NK-92 treated with Interleukin-12 subunit alpha and Interleukin-12 subunit beta, amount 100 ng/mL, for 24 hours (cell line): ENCODE results near the gene STMN1.
A peak's percentile ranks its signal among the peaks of the same experiment; 100 is the strongest.
"Not testable (repeated sequence)": the region's sequence is repeated elsewhere in the genome, so short reads cannot be mapped to it uniquely, and the experiment has no call there.

ENCODE experiments used
- DNase-seq: peaks from one replicate; lab custom pipeline; 2025; lab: John Stamatoyannopoulos, UW

Gene STMN1

GRCh38 chr1:25905680-25906643 lies at the start of gene STMN1:
Gene STMN1, minus strand, starts transcription at chr1:25906419. Its CDS starts 1,743 bp downstream, at chr1:25904676.
- peak; percentile 89 for DNase-seq

- DNase-seq: no peak
Measured at GRCh38 chr1:25955553-25955952, 49.3 kb upstream of the STMN1 start.

- no peak for DNase-seq
Measured at GRCh38 chr1:25954282-25954938, 48.2 kb upstream of the STMN1 start.

GRCh38 chr1:25952841-25953401 lies 46.7 kb upstream of the STMN1 start:
- DNase-seq: no peak

GRCh38 chr1:25948641-25949040 lies 42.4 kb upstream of the STMN1 start:
- no peak for DNase-seq

DNA sequence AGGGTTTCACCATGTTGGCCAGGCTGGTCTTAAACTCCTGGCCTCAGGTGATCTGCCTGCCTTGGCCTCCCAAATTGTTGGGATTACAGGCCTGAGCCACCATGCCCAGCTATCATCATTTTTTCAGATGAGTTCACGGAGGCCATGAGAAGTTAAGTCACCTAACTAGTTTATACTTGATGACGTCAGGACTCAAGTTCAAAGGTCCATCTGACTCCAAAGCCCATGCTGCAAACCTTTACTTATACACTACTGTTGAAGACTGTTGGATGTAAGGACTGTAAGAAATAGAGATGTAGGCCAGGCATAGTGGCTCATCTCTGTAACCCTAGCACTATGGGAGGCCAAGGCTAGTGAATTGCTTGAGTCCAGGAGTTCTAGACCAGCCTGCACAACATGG lies 40.8 kb upstream of the STMN1 start:
- no peak for DNase-seq

- DNase-seq: no peak
Measured at GRCh38 chr1:25945761-25946160, 39.5 kb upstream of the STMN1 start.

DNA sequence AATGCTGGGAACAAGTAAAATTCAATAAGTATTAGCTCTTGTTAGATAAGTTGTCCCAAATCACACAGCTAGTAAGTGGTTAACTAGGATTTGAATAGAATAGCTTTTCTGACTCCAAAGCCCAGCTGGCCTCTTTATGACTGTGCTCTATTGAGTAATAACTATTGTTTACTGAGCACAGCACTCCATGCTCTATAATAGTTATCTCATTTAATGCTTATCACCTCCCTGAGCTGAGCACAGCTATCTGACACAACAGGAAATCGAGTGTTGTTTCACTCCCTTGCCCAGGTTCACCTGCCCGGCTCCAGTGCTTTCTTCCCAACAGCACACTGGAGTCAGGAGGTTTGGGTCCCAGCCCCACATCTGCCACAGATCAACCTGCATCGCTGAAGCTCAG lies 38.8 kb upstream of the STMN1 start:
- DNase-seq: no peak

DNA sequence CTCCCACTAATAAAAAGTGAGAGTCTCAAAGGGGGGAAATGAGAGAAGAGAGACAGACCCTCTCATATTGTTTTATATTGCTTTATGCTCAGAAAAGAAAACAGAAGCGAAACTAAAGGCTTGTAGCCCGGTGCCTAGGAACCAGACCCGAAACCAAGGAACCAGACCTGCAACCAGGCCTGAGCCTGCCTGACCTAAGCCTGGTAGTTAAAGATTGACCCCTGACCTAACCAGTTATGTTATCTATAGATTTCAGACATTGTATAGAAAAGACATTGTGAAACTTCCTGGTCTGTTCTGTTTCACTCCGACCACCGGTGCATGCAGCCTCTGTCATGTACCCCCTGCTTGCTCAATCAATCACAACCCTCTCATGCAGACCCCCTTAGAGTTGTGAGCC lies 37.3 kb upstream of the STMN1 start:
- not testable (repeated sequence) for DNase-seq

DNA sequence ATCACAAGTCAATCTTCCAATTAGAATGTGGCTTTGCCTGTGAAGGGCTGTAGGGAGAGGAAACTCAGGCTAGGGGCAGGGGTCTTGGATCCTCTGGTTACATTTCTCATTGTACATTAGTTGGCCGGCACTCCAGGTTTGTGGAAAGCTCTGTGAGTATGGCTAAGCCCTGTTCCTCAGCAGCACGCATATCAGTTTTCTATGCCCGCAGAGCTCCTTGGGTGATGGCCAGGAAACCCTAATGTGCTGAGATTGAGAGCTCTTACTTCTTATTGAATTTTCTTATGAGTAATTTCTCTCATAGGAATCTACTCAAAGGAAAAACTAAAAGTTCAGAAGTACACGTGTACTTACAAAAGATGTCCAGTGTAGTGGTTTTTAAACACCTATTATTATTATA lies 30.7 kb upstream of the STMN1 start:
- no peak for DNase-seq

- no peak for DNase-seq
Measured at GRCh38 chr1:25933479-25934365, 27.5 kb upstream of the STMN1 start.

DNA sequence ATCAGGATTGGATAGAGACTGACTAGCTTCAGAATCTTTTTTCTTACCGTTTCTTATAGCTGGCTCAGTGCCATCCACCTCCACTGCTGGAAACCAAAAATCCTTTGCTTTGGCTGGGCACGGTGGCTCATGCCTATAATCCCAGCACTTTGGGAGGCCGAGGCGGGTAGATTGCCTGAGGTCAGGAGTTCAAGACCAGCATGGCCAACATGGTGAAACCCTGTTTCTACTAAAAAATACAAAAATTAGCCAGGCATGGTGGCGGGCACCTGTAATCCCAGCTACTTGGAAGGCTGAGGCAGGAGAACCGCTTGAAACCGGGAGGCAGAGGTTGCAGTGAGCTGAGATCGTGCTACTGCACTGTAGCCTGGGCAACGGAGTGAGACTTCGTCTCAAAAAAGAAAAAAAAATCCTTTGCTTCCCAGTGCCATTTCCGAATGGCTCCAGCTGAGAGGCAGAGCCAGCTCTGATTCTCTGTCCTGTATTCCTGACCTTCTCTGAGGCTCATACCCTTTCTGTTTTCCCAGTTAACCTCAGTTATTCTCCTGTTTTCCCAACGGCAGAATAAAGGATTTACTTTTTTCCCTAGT lies 26.7 kb upstream of the STMN1 start:
- not testable (repeated sequence) for DNase-seq

GRCh38 chr1:25932321-25932720 lies 26.1 kb upstream of the STMN1 start:
- no peak for DNase-seq

DNA sequence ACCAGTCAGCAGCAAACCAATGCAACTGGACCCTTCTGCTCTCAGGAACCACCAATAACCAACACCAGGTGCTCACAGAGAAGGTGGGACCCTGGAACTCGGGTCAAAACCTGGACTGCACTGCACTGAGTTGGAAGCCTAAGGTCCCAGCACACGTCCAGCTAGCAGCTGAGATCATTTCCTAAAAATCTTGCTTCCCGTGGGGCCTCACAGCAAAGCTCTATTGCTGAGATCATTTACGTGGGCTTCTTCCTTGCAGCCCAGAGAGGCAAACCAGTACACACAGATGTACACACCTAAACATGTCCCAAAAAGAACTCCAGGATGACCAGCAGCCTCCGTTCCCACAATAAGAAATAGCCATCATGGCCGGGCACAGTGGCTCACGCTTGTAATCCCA lies 22.8 kb upstream of the STMN1 start:
- DNase-seq: no peak

GRCh38 chr1:25927521-25928265 lies 21.5 kb upstream of the STMN1 start:
- no peak for DNase-seq

GRCh38 chr1:25926731-25927496 lies 20.7 kb upstream of the STMN1 start:
- DNase-seq: no peak

GRCh38 chr1:25924454-25924853 lies 18.2 kb upstream of the STMN1 start:
- no peak for DNase-seq

- DNase-seq: no peak
Measured at GRCh38 chr1:25922971-25923552, 16.8 kb upstream of the STMN1 start.
